CD14-positive monocyte (primary cell): ENCODE measurements around the gene CDH23. TPM values are rescaled to one million over a fixed set of nuclear protein-coding genes. Genes with fewer than 3 reads are reported as not detected.
A peak's percentile ranks its signal among the peaks of the same experiment; 100 is the strongest.

ENCODE experiments used
- DNase-seq, 3 donors: peaks; one replicate each; pipeline ENCODE4 v3.0.0-alpha.2; 2011 to 2022
- H2AFZ ChIP-seq: 2 replicates; pipeline ENCODE4 v1.6.0; 2012; ENCODE audit warnings: mild to moderate bottlenecking, low read depth, low read length, inconsistent platforms; ENCODE audit not compliant: insufficient read depth, poor library complexity, severe bottlenecking
- H3K27ac ChIP-seq, 2 donors: 1 replicate in 1 of 2; 2 replicates in 1 of 2; pipeline ENCODE4 v1.5.1; 2012 to 2013; ENCODE audit warnings: low read length in 2 of 2, control low read depth in 1 of 2, inconsistent platforms in 1 of 2, low read depth in 1 of 2, mild to moderate bottlenecking in 1 of 2
- H3K27me3 ChIP-seq, 2 donors: one replicate each; pipeline versions ENCODE4 v1.6.0 to v1.6.1; 2011 to 2013; ENCODE audit warnings: low read length in 2 of 2; ENCODE audit not compliant: control insufficient read depth in 2 of 2, insufficient read depth in 2 of 2
- H3K36me3 ChIP-seq, 2 donors: replicated peaks in 1 of 2; 1 replicate in 1 of 2; 2 replicates in 1 of 2; pipeline versions ENCODE4 v1.5.1 to v1.6.1; 2012 to 2013; ENCODE audit warnings: low read length in 2 of 2, control low read depth in 1 of 2, inconsistent platforms in 1 of 2, mild to moderate bottlenecking in 1 of 2; ENCODE audit not compliant: insufficient read depth in 2 of 2, control insufficient read depth in 1 of 2
- H3K4me1 ChIP-seq, 2 donors: 1 replicate in 1 of 2; 2 replicates in 1 of 2; pipeline versions ENCODE4 v1.5.1 to v1.6.1; 2012 to 2013; ENCODE audit warnings: low read length in 2 of 2, control low read depth in 1 of 2, inconsistent platforms in 1 of 2, mild to moderate bottlenecking in 1 of 2, moderate library complexity in 1 of 2; ENCODE audit not compliant: insufficient read depth in 2 of 2, control insufficient read depth in 1 of 2
- H3K4me2 ChIP-seq: replicated peaks from 2 replicates; pipeline ENCODE3; 2012; ENCODE audit warnings: low read length, moderate library complexity, mild to moderate bottlenecking; ENCODE audit not compliant: poor library complexity, severe bottlenecking; ENCODE audit errors: extremely low read depth
- H3K4me3 ChIP-seq, 3 experiments: fragments of 200-600 bp in 1 of 3; sonication (generic) in 1 of 3; replicated peaks in 1 of 3; 1 replicate in 2 of 3; 2 replicates in 1 of 3; pipeline ENCODE4 v1.5.1; 2011 to 2013; ENCODE audit warnings: low read length in 3 of 3, mild to moderate bottlenecking in 3 of 3, control low read depth in 2 of 3, low read depth in 2 of 3, inconsistent platforms in 1 of 3, moderate library complexity in 1 of 3
- H3K79me2 ChIP-seq: 2 replicates; pipeline ENCODE4 v1.6.0; 2012; ENCODE audit warnings: mild to moderate bottlenecking, control low read depth, inconsistent platforms, low read length, moderate library complexity; ENCODE audit not compliant: insufficient read depth
- H3K9ac ChIP-seq: 2 replicates; pipeline ENCODE4 v1.6.0; 2017; ENCODE audit warnings: low read length, mild to moderate bottlenecking; ENCODE audit not compliant: insufficient read depth, poor library complexity, severe bottlenecking
- H3K9me3 ChIP-seq, 2 donors: replicated peaks in 1 of 2; 1 replicate in 1 of 2; 2 replicates in 1 of 2; pipeline versions ENCODE4 v1.5.1 to v1.6.1; 2012 to 2013; ENCODE audit warnings: low read length in 2 of 2, control low read depth in 1 of 2; ENCODE audit not compliant: control insufficient read depth in 1 of 2, insufficient read depth in 1 of 2
- H4K20me1 ChIP-seq: 2 replicates; pipeline ENCODE4 v1.6.0; 2012; ENCODE audit warnings: mild to moderate bottlenecking, low read length, control low read depth, moderate library complexity; ENCODE audit not compliant: insufficient read depth
- H3K27ac Mint-ChIP-seq, 7 donors: one replicate each; pipeline ENCODE4 v1.8.0; 2020; ENCODE audit warnings: mild to moderate bottlenecking in 7 of 7, mixed read lengths in 7 of 7, moderate library complexity in 6 of 7, inconsistent platforms in 2 of 7
- H3K27me3 Mint-ChIP-seq, 3 donors: one replicate each; pipeline ENCODE4 v1.8.0; 2021 to 2022; ENCODE audit warnings: low read depth in 3 of 3, mild to moderate bottlenecking in 3 of 3, mixed read lengths in 3 of 3, moderate library complexity in 3 of 3, inconsistent platforms in 1 of 3
- H3K36me3 Mint-ChIP-seq, 2 donors: one replicate each; pipeline ENCODE4 v1.8.0; 2020; ENCODE audit warnings: mixed read lengths in 2 of 2, inconsistent platforms in 1 of 2, mild to moderate bottlenecking in 1 of 2
- H3K4me1 Mint-ChIP-seq: one replicate; pipeline ENCODE4 v1.8.0; 2020; ENCODE audit warnings: mild to moderate bottlenecking, mixed read lengths
- H3K4me3 Mint-ChIP-seq, 2 donors: one replicate each; pipeline ENCODE4 v1.8.0; 2020; ENCODE audit warnings: mild to moderate bottlenecking in 2 of 2, mixed read lengths in 2 of 2, moderate library complexity in 1 of 2
- H3K9me3 Mint-ChIP-seq, 7 donors: one replicate each; pipeline ENCODE4 v1.8.0; 2020 to 2022; ENCODE audit warnings: mixed read lengths in 7 of 7, mild to moderate bottlenecking in 6 of 7, moderate library complexity in 6 of 7, inconsistent platforms in 2 of 7
- WGBS: methylation state at CpG from one replicate; pipeline ENCODE4 v1.1.5; 2013; ENCODE audit warnings: missing lambda C conversion rate; ENCODE audit not compliant: insufficient coverage; 5-methylcytosine and 5-hydroxymethylcytosine counted together
- intact Hi-C, 2 donors: fragments of 100-400 bp; cut with micrococcal nuclease; formaldehyde crosslinking; loops; one replicate each; pipeline versions ENCODE4 v1.15.0 to v1.15.1; 2023
- polyA plus RNA-seq, 3 donors: library from polyadenylated mRNA; depleted of rRNA in 1 of 3; unstranded in 2 of 3; stranded (reverse) in 1 of 3; fragments of 300-500 nt in 2 of 3; fragments of >200 nt in 1 of 3; fragmentation: Illumina TruSeq in 2 of 3; gene quantifications; 1 replicate in 2 of 3; 2 replicates in 1 of 3; pipeline ENCODE4 v1.2.3, GENCODE V29; 2012 to 2021
- TF ChIP-seq, protein P1 (sequence below): fragments of 200-600 bp; IDR thresholded peaks from one replicate; pipeline ENCODE4 v1.8.0; 2022; ENCODE audit warnings: antibody characterized with exemption, mild to moderate bottlenecking

CDH23 gene
- polyA plus RNA-seq, 3 donors, result 8.2 to 36.2 (median 10.5) TPM

DNA sequence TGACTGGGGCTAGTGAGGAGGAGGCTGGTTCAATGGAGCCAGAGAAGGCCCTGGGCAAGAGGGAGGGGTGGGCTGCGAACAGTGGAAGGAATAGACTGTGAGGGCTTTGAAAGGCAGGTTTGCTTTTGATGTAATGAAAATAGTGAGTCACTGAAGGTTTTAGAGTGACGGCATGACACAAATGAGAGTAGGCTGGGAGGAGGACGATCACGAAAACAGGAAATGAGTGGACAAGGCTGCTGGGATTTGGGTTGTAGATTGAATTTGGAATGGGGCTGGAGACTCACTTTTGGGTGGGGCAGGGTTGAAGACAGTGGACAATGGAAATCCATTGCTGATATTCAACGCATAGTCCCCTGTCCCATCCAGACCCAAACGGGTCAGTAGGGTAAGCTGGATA is 139.6 kb downstream of the CDH23 start:
- 82% methylated on average over 6 of the region's 6 CpGs for WGBS

DNA sequence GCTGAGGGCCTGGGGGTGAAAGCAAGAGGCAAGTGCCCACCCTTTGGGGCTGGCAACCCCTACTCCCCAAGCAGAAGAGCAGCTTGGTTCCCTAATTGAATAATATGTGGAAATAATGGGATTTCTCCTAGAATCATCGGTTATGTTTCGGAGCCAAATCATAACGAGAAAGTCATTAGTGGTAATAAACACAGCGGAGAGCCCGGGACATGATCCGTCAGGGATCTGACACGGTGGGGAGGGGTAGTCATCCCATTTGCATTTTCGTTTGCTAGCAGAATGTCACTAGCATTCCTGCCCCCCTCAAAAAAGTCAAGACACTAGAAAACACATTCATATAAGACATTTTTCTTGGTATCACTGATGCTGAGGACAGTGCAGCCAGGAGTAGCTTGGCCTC is 140.4 kb downstream of the CDH23 start:
- no peak overlapping the region for H3K4me3 Mint-ChIP-seq
- no peak overlapping the region for H3K27ac ChIP-seq
- no peak overlapping the region for H3K9ac ChIP-seq
- no peaks in the 10 kb centered on the region for H3K27me3 ChIP-seq
- peaks cover under 1% of the 10 kb centered on the region for H3K4me1 Mint-ChIP-seq
- intact Hi-C loops, result no loop called here
- no peaks in the 10 kb centered on the region for H3K79me2 ChIP-seq
- H3K27ac Mint-ChIP-seq, result no peak overlapping the region
- no peak overlapping the region for H2AFZ ChIP-seq
- no peaks in the 10 kb centered on the region for H3K36me3 Mint-ChIP-seq
- no peak overlapping the region for H3K4me3 ChIP-seq
- peaks cover 0 to 1% (median 0%) of the 10 kb centered on the region in 7 donors for H3K9me3 Mint-ChIP-seq
- 100% methylated on average over 6 of the region's 8 CpGs for WGBS
- H3K4me1 ChIP-seq, result no peaks in the 10 kb centered on the region
- no peaks in the 10 kb centered on the region for H4K20me1 ChIP-seq
- peaks cover 1 to 9% (median 3%) of the 10 kb centered on the region in 3 donors for H3K27me3 Mint-ChIP-seq
- TF ChIP-seq, protein P1, sequence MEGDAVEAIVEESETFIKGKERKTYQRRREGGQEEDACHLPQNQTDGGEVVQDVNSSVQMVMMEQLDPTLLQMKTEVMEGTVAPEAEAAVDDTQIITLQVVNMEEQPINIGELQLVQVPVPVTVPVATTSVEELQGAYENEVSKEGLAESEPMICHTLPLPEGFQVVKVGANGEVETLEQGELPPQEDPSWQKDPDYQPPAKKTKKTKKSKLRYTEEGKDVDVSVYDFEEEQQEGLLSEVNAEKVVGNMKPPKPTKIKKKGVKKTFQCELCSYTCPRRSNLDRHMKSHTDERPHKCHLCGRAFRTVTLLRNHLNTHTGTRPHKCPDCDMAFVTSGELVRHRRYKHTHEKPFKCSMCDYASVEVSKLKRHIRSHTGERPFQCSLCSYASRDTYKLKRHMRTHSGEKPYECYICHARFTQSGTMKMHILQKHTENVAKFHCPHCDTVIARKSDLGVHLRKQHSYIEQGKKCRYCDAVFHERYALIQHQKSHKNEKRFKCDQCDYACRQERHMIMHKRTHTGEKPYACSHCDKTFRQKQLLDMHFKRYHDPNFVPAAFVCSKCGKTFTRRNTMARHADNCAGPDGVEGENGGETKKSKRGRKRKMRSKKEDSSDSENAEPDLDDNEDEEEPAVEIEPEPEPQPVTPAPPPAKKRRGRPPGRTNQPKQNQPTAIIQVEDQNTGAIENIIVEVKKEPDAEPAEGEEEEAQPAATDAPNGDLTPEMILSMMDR, result no peak
- no peak for DNase-seq
- H3K4me2 ChIP-seq, result no peak overlapping the region
- no peaks in the 10 kb centered on the region for H3K9me3 ChIP-seq
- H3K36me3 ChIP-seq, result no peaks in the 10 kb centered on the region

More for the DNA sequence above, 139.6 kb downstream of the CDH23 start:
- Mint-ChIP-seq H3K4me3 (no peak overlapping the region), H3K9me3 (peaks cover 0 to 5% (median 0%) of the 10 kb centered on the region in 7 donors), H3K36me3 (no peaks in the 10 kb centered on the region), H3K27me3 (peaks cover 1 to 9% (median 2%) of the 10 kb centered on the region in 3 donors), H3K27ac (peak overlapping the region in 2 of 7 donors; percentile 3 to 9), H3K4me1 (peaks cover 6% of the 10 kb centered on the region)
- H3K9me3 ChIP-seq, result no peaks in the 10 kb centered on the region
- H3K4me3 ChIP-seq, result no peak overlapping the region
- no peak overlapping the region for H2AFZ ChIP-seq
- H3K4me2 ChIP-seq, result no peak overlapping the region
- H4K20me1 ChIP-seq, result no peaks in the 10 kb centered on the region
- H3K27me3 ChIP-seq, result no peaks in the 10 kb centered on the region
- H3K9ac ChIP-seq, result no peak overlapping the region
- peaks cover 0 to 3% of the 10 kb centered on the region in 2 donors for H3K4me1 ChIP-seq
- no peaks in the 10 kb centered on the region for H3K79me2 ChIP-seq
- no peaks in the 10 kb centered on the region for H3K36me3 ChIP-seq
- TF ChIP-seq, protein P1, result no peak
- DNase-seq, result no peak
- no peak overlapping the region for H3K27ac ChIP-seq
- intact Hi-C loops, result no loop called here
